Measurements from ENCODE around the gene MAP2K4. TPM values are rescaled to one million over a fixed set of nuclear protein-coding genes. Genes with fewer than 3 reads are reported as not detected.

MAP2K4 gene
- total and polyA plus RNA-seq, 2 donors (not counting 1 experiment from before 2014, with no cell fraction given), result 6.2 to 44.8 TPM

DNA sequence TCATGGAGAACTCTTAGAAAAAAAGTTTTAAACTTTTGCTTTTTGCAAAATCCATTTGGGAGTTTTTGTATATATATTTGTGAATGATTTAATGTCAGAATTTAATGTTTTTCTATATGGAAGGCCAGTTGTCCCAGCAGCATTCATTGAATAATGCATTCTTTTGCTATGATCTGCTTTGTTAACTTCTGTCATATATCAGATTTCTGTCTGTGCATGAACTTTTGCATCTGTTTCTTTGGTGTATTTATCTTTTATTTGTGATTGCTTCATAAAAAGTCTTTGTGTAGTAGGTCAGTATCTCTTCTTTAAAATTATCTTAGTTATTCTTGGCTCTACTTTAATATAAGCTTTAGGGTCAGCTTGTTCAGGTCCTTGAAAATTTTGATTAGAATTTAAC, 84.2 kb downstream of the MAP2K4 start:
- DNase-seq (no peak), ATAC-seq (ENCODE audit: low read depth) (no peak)
- H3K9me3 ChIP-seq (ENCODE audit: control extremely low read depth in 1 of 3, control insufficient read depth in 2 of 3, insufficient read depth in 1 of 3, low read length in 2 of 3), result no peaks in the 10 kb centered on the region
- no peaks in the 10 kb centered on the region for H3K9me3 Mint-ChIP-seq (ENCODE audit: insufficient read depth)
- peaks cover 10% of the 10 kb centered on the region for H3K79me2 ChIP-seq (ENCODE audit: control insufficient read depth, insufficient read depth, low read length)
- no peak overlapping the region for H3K4me3 Mint-ChIP-seq
- no peak overlapping the region for H3K27ac ChIP-seq (ENCODE audit: low read length in 2 of 2)
- CTCF ChIA-PET, result no interaction called here
- H3K4me1 Mint-ChIP-seq, result no peaks in the 10 kb centered on the region
- no peaks in the 10 kb centered on the region for H3K4me1 ChIP-seq (ENCODE audit: control insufficient read depth in 2 of 2, insufficient read depth in 2 of 2, low read length in 2 of 2)
- H3K27ac Mint-ChIP-seq, result no peak overlapping the region
- H2AFZ ChIP-seq (ENCODE audit: insufficient read depth, low read depth, low read length, poor library complexity, severe bottlenecking), result no peak overlapping the region
- intact Hi-C loops (cut with micrococcal nuclease), result no loop called here
- no peak overlapping the region for H3K4me2 ChIP-seq (replicated peaks; ENCODE audit: low read depth, low read length, poor library complexity, severe bottlenecking)
- POLR2A ChIA-PET, result no interaction called here
- TF ChIP-seq EZH2 (IDR thresholded peaks at IDR 0.05; ENCODE audit: borderline replicate concordance, insufficient read depth, low read depth, low read length, poor library complexity, severe bottlenecking), result no peak
- no peak overlapping the region for H3K9ac ChIP-seq (ENCODE audit: low read length)
- H3K36me3 ChIP-seq (replicated peaks in 1 of 2; ENCODE audit: control extremely low read depth in 1 of 2, control insufficient read depth in 1 of 2, extremely low read depth in 1 of 2, insufficient read depth in 2 of 2, low read length in 1 of 2), result peaks cover 4 to 7% of the 10 kb centered on the region in 2 experiments
- peaks cover 6% of the 10 kb centered on the region for H4K20me1 ChIP-seq (ENCODE audit: control insufficient read depth, insufficient read depth, low read length, poor library complexity, severe bottlenecking)
- no peaks in the 10 kb centered on the region for H3K27me3 Mint-ChIP-seq
- no peaks in the 10 kb centered on the region for H3K27me3 ChIP-seq (replicated peaks in 1 of 4; ENCODE audit: control extremely low read depth in 1 of 4, control insufficient read depth in 3 of 4, insufficient read depth in 4 of 4, low read length in 3 of 4)
- no peak overlapping the region for H3K4me3 ChIP-seq (ENCODE audit: control extremely low read depth in 1 of 5, extremely low read depth in 1 of 5, insufficient read depth in 1 of 5, low read depth in 2 of 5, low read length in 4 of 5)

DNA sequence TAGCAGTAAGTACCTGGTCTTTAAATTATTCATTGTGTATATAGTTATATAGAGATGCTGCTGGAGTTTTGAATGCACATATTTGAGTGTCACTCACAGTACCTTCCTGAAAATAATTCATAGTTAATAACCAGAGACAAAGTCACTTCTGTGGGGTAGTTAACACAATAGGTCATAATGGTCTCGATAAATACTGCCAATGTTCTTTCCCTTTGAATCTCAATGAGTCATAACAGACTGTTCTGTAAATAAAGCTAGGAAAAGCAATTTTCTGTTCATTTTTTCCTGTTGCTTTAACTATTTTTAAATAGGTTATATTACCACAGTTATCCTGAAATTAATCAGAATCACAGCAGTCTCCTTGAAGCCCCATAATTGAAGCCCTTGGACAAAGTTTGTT, 87.2 kb downstream of the MAP2K4 start:
- H3K4me2 ChIP-seq (replicated peaks; ENCODE audit: low read depth, low read length, poor library complexity, severe bottlenecking), result no peak overlapping the region
- H3K4me3 Mint-ChIP-seq, result no peak overlapping the region
- H3K27ac ChIP-seq (ENCODE audit: low read length in 2 of 2), result no peak overlapping the region
- H3K9ac ChIP-seq (ENCODE audit: low read length), result no peak overlapping the region
- H3K27me3 Mint-ChIP-seq, result no peaks in the 10 kb centered on the region
- H3K27ac Mint-ChIP-seq, result no peak overlapping the region
- H2AFZ ChIP-seq (ENCODE audit: insufficient read depth, low read depth, low read length, poor library complexity, severe bottlenecking), result no peak overlapping the region
- no CpG with 5 or more reads among the region's 1 CpG for WGBS (ENCODE audit: insufficient coverage)
- H3K36me3 ChIP-seq (replicated peaks in 1 of 2; ENCODE audit: control extremely low read depth in 1 of 2, control insufficient read depth in 1 of 2, extremely low read depth in 1 of 2, insufficient read depth in 2 of 2, low read length in 1 of 2), result peaks cover 6 to 22% of the 10 kb centered on the region in 2 experiments
- DNase-seq, result no peak
- H3K79me2 ChIP-seq (ENCODE audit: control insufficient read depth, insufficient read depth, low read length), result peaks cover 8% of the 10 kb centered on the region
- no peaks in the 10 kb centered on the region for H3K9me3 Mint-ChIP-seq (ENCODE audit: insufficient read depth)
- ATAC-seq (ENCODE audit: low read depth), result no peak
- H3K4me1 ChIP-seq (ENCODE audit: control insufficient read depth in 2 of 2, insufficient read depth in 2 of 2, low read length in 2 of 2), result no peaks in the 10 kb centered on the region
- no peaks in the 10 kb centered on the region for H3K9me3 ChIP-seq (ENCODE audit: control extremely low read depth in 1 of 3, control insufficient read depth in 2 of 3, insufficient read depth in 1 of 3, low read length in 2 of 3)
- TF ChIP-seq EZH2 (IDR thresholded peaks at IDR 0.05; ENCODE audit: borderline replicate concordance, insufficient read depth, low read depth, low read length, poor library complexity, severe bottlenecking) (no peak), CTCF (IDR thresholded peaks at IDR 0.05) (no peak)
- CTCF ChIA-PET, result no interaction called here
- intact Hi-C loops (cut with micrococcal nuclease), result no loop called here
- H3K4me3 ChIP-seq (ENCODE audit: control extremely low read depth in 1 of 5, extremely low read depth in 1 of 5, insufficient read depth in 1 of 5, low read depth in 2 of 5, low read length in 4 of 5), result no peak overlapping the region
- peaks cover 6% of the 10 kb centered on the region for H4K20me1 ChIP-seq (ENCODE audit: control insufficient read depth, insufficient read depth, low read length, poor library complexity, severe bottlenecking)
- peaks cover 2% of the 10 kb centered on the region for H3K4me1 Mint-ChIP-seq
- POLR2A ChIA-PET, result no interaction called here
- H3K27me3 ChIP-seq (replicated peaks in 1 of 4; ENCODE audit: control extremely low read depth in 1 of 4, control insufficient read depth in 3 of 4, insufficient read depth in 4 of 4, low read length in 3 of 4), result no peaks in the 10 kb centered on the region

Measured in B cell (primary cell).